ENCODE measurements around the gene NGB.

The NGB gene

GRCh38 chr14:77219591-77219990 is 51.4 kb downstream of the NGB start:
- Histone ChIP-seq H3K27ac (no peak overlapping the region), H3K4me3 (no peak overlapping the region), H3K36me3 (ENCODE audit: insufficient read depth, low read length) (no peaks in the 10 kb centered on the region), H3K9ac (ENCODE audit: insufficient read length) (no peak overlapping the region), H3K9me3 (ENCODE audit: low read depth, low read length) (no peaks in the 10 kb centered on the region)
- no peak for DNase-seq (ENCODE audit: low read depth, low spot score)
- TF ChIP-seq EZH2 (IDR thresholded peaks at IDR 0.05) (no peak), FOXP2 (optimal IDR thresholded peaks at IDR 0.05; ENCODE audit: control extremely low read depth, extremely low read length, insufficient read depth) (no peak), POLR2AphosphoS5 (IDR thresholded peaks at IDR 0.05; ENCODE audit: borderline replicate concordance, low read depth, low read length) (no peak)

DNA sequence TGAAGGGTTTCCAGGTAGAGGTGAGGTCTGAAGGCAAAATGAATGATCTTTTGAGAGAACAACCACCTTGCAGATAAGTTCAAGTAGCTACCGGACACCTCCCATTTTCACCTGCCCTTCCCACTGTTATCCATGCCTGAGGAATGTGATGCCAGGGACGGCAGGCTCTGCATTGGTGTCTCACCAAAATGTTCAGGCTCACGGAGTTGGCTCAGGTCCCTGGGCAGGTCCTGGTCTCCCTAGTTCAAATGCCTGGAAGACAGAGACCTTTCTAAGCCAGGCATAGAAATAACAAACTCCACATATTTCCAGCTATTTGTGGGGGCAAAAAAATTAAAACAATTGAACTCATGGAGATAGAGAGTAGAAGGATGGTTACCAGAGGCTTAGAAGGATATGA is 53.5 kb downstream of the NGB start:
- H3K9ac ChIP-seq (ENCODE audit: insufficient read length): no peak overlapping the region
- no peak overlapping the region for H3K27ac ChIP-seq
- H3K36me3 ChIP-seq (ENCODE audit: insufficient read depth, low read length): no peaks in the 10 kb centered on the region
- H3K9me3 ChIP-seq (ENCODE audit: low read depth, low read length): no peaks in the 10 kb centered on the region
- no peak overlapping the region for H3K4me3 ChIP-seq
- DNase-seq (ENCODE audit: low read depth, low spot score): no peak
- no peak for TF ChIP-seq POLR2AphosphoS5 (IDR thresholded peaks at IDR 0.05; ENCODE audit: borderline replicate concordance, low read depth, low read length)
- TF ChIP-seq FOXP2 (optimal IDR thresholded peaks at IDR 0.05; ENCODE audit: control extremely low read depth, extremely low read length, insufficient read depth): no peak
- no peak for TF ChIP-seq EZH2 (IDR thresholded peaks at IDR 0.05)

All from SK-N-MC (cell line).